H1 (cell line): Measurements from ENCODE around the gene TANC1. TPM values are rescaled to one million over a fixed set of nuclear protein-coding genes. Genes with fewer than 3 reads are reported as not detected.

Source experiments
- CTCF ChIA-PET: fragments of 300-600 bp; sonication (Branson Sonifier 250); formaldehyde crosslinking; loops from one replicate; lab custom pipeline; 2021; ENCODE audit not compliant: partially characterized antibody; lab: Charles Lee
- POLR2A ChIA-PET: fragments of 300-600 bp; sonication (Branson Sonifier 250); formaldehyde crosslinking; loops from one replicate; lab custom pipeline; 2021; ENCODE audit warnings: inconsistent platforms; ENCODE audit not compliant: partially characterized antibody; lab: Charles Lee
- DNase-seq, 2 experiments: peaks; one replicate each; pipeline versions ENCODE4 v3.0.0 to v3.0.0-alpha.2; 2010 to 2022; ENCODE audit warnings: low spot score in 2 of 2, low read depth in 1 of 2, mixed read lengths in 1 of 2
- FAIRE-seq: peaks from 2 replicates; lab custom pipeline; 2011; peaks lifted over from hg19 to GRCh38; lab: Jason Lieb, UNC
- H2AFZ ChIP-seq: 2 replicates; pipeline ENCODE4 v1.8.1; 2012; ENCODE audit warnings: low read length, inconsistent platforms
- H2AK5ac ChIP-seq: 2 replicates; pipeline ENCODE4 v1.6.1; 2013; ENCODE audit warnings: low read depth, low read length
- H2BK120ac ChIP-seq: replicated peaks from 2 replicates; pipeline ENCODE3; 2013; ENCODE audit warnings: low read depth, low read length, inconsistent platforms
- H2BK12ac ChIP-seq: 2 replicates; pipeline ENCODE4 v1.6.1; 2013; ENCODE audit warnings: low read depth, low read length
- H2BK15ac ChIP-seq: 2 replicates; pipeline ENCODE4 v1.6.1; 2013; ENCODE audit warnings: low read length
- H2BK20ac ChIP-seq: 2 replicates; pipeline ENCODE4 v1.6.1; 2013; ENCODE audit warnings: low read length
- H2BK5ac ChIP-seq: 2 replicates; pipeline ENCODE4 v1.6.1; 2013; ENCODE audit warnings: low read depth, low read length
- H3K14ac ChIP-seq: 2 replicates; pipeline ENCODE4 v1.6.1; 2013; ENCODE audit warnings: inconsistent platforms; ENCODE audit not compliant: insufficient read length
- H3K18ac ChIP-seq: 2 replicates; pipeline ENCODE4 v1.6.1; 2013; ENCODE audit warnings: low read length; ENCODE audit errors: extremely low read depth
- H3K23ac ChIP-seq: 2 replicates; pipeline ENCODE4 v1.6.1; 2013; ENCODE audit warnings: inconsistent platforms; ENCODE audit not compliant: insufficient read length
- H3K23me2 ChIP-seq: 2 replicates; pipeline ENCODE4 v1.6.1; 2013; ENCODE audit warnings: low read depth, low read length
- H3K27ac ChIP-seq: 2 replicates; pipeline ENCODE4 v1.6.1; 2011; ENCODE audit warnings: low read depth, low read length, inconsistent platforms
- H3K27me3 ChIP-seq, 4 experiments: replicated peaks in 1 of 4; 1 replicate in 1 of 4; 2 replicates in 3 of 4; pipeline versions ENCODE4 v1.6.1 to v1.8.1; 2011 to 2013; ENCODE audit warnings: low read length in 3 of 4, mild to moderate bottlenecking in 3 of 4, inconsistent platforms in 2 of 4, mixed read lengths in 2 of 4, moderate library complexity in 1 of 4; ENCODE audit not compliant: control insufficient read depth in 3 of 4, insufficient read depth in 3 of 4; ENCODE audit errors: extremely low read depth in 1 of 4
- H3K36me3 ChIP-seq, 4 experiments: 2 replicates each; pipeline versions ENCODE4 v1.6.1 to v1.8.1; 2011 to 2013; ENCODE audit warnings: mild to moderate bottlenecking in 4 of 4, low read length in 3 of 4, moderate library complexity in 2 of 4, control low read depth in 1 of 4, inconsistent platforms in 1 of 4; ENCODE audit not compliant: insufficient read depth in 4 of 4, control insufficient read depth in 2 of 4
- H3K4ac ChIP-seq: replicated peaks from 2 replicates; pipeline ENCODE3; 2013; ENCODE audit warnings: low read length, low read depth, mixed read lengths, inconsistent platforms; ENCODE audit not compliant: insufficient read length
- H3K4me1 ChIP-seq, 4 experiments: replicated peaks in 1 of 4; 1 replicate in 1 of 4; 2 replicates in 3 of 4; pipeline versions ENCODE4 v1.6.1 to v1.8.1; 2011 to 2013; ENCODE audit warnings: low read length in 3 of 4, inconsistent platforms in 2 of 4, mixed read lengths in 1 of 4; ENCODE audit not compliant: insufficient read depth in 4 of 4, control insufficient read depth in 3 of 4
- H3K4me2 ChIP-seq, 2 experiments: 2 replicates each; pipeline versions ENCODE4 v1.6.1 to v1.8.1; 2011 to 2013; ENCODE audit warnings: low read depth in 2 of 2, low read length in 2 of 2, control low read depth in 1 of 2, inconsistent platforms in 1 of 2, mild to moderate bottlenecking in 1 of 2; ENCODE audit not compliant: insufficient read depth in 1 of 2
- H3K4me3 ChIP-seq, 4 experiments: fragments of 200-600, 300-600 bp in 1 of 4; sonication (generic), shearing (Covaris generic), sonication (Bioruptor Twin) in 1 of 4; 2 replicates each; pipeline versions ENCODE4 v1.5.1 to v1.8.1; 2011 to 2016; ENCODE audit warnings: low read length in 4 of 4, low read depth in 3 of 4, control low read depth in 2 of 4, inconsistent platforms in 2 of 4, mild to moderate bottlenecking in 2 of 4, mixed read lengths in 1 of 4, moderate library complexity in 1 of 4; ENCODE audit not compliant: insufficient read depth in 2 of 4; ENCODE audit errors: extremely low read depth in 1 of 4
- H3K56ac ChIP-seq: replicated peaks from 2 replicates; pipeline ENCODE3; 2013; ENCODE audit warnings: low read depth, mild to moderate bottlenecking, mixed read lengths, low read length, inconsistent platforms; ENCODE audit not compliant: insufficient read length
- H3K79me1 ChIP-seq: 2 replicates; pipeline ENCODE4 v1.6.1; 2013; ENCODE audit warnings: low read depth, low read length, control low read depth
- H3K79me2 ChIP-seq, 2 experiments: 2 replicates each; pipeline versions ENCODE4 v1.6.1 to v1.8.1; 2012 to 2013; ENCODE audit warnings: low read length in 2 of 2, mild to moderate bottlenecking in 2 of 2, inconsistent platforms in 1 of 2; ENCODE audit not compliant: insufficient read depth in 2 of 2, control insufficient read depth in 1 of 2
- H3K9ac ChIP-seq, 4 experiments: replicated peaks in 1 of 4; 1 replicate in 1 of 4; 2 replicates in 3 of 4; pipeline versions ENCODE4 v1.6.1 to v1.8.1; 2011 to 2013; ENCODE audit warnings: low read depth in 3 of 4, low read length in 3 of 4, control low read depth in 2 of 4, mild to moderate bottlenecking in 2 of 4, moderate library complexity in 2 of 4, inconsistent platforms in 1 of 4; ENCODE audit errors: extremely low read depth in 1 of 4
- H3K9me3 ChIP-seq, 2 experiments: 2 replicates each; pipeline versions ENCODE4 v1.6.1 to v1.8.1; 2012 to 2013; ENCODE audit warnings: mild to moderate bottlenecking in 2 of 2, moderate library complexity in 2 of 2, control low read depth in 1 of 2, inconsistent platforms in 1 of 2, low read depth in 1 of 2, low read length in 1 of 2, mixed read lengths in 1 of 2; ENCODE audit not compliant: insufficient read depth in 2 of 2
- H4K20me1 ChIP-seq, 2 experiments: replicated peaks in 1 of 2; 2 replicates each; pipeline versions ENCODE3 to v1.8.1; 2011 to 2013; ENCODE audit warnings: inconsistent platforms in 2 of 2, low read length in 2 of 2, mild to moderate bottlenecking in 1 of 2; ENCODE audit not compliant: insufficient read depth in 2 of 2, control insufficient read depth in 1 of 2
- H4K5ac ChIP-seq: 2 replicates; pipeline ENCODE4 v1.6.1; 2013; ENCODE audit warnings: low read length, low read depth, mixed read lengths, inconsistent platforms; ENCODE audit not compliant: insufficient read length
- H4K8ac ChIP-seq: 2 replicates; pipeline ENCODE4 v1.8.0; 2013; ENCODE audit warnings: mild to moderate bottlenecking, moderate library complexity, low read length, inconsistent platforms; ENCODE audit not compliant: insufficient read depth; ENCODE audit errors: extremely low read depth
- H4K91ac ChIP-seq: replicated peaks from 2 replicates; pipeline ENCODE3; 2013; ENCODE audit warnings: low read length, mixed read lengths, inconsistent platforms; ENCODE audit not compliant: insufficient read length
- CEBPB ChIP-seq: IDR thresholded peaks from 2 replicates; pipeline ENCODE4 v1.6.1; 2012; ENCODE audit warnings: low read depth, low read length
- JUND ChIP-seq: IDR thresholded peaks from 2 replicates; pipeline ENCODE4 v1.6.1; 2011; ENCODE audit warnings: mild to moderate bottlenecking, improper control_type of control experiment, low read length
- WGBS, 2 experiments: shearing (Covaris generic) in 1 of 2; methylation state at CpG; one replicate each; pipeline versions ENCODE4 v1.1.6 to v1.1.7; 2013 to 2015; ENCODE audit warnings: low lambda C conversion rate in 2 of 2, mixed read lengths in 2 of 2, inconsistent platforms in 1 of 2, low coverage in 1 of 2, missing lambda C conversion rate in 1 of 2; ENCODE audit not compliant: insufficient replicate concordance in 2 of 2, insufficient coverage in 1 of 2, insufficient read length in 1 of 2; ENCODE audit errors: extremely low coverage in 1 of 2, missing lambda C conversion rate in 1 of 2; 5-methylcytosine and 5-hydroxymethylcytosine counted together
- polyA plus RNA-seq, 7 experiments: library from polyadenylated mRNA; depleted of rRNA in 3 of 7; stranded (reverse) in 5 of 7; unstranded in 2 of 7; fragments of >200 nt in 5 of 7; fragments of 200-250 nt in 2 of 7; gene quantifications; 1 replicate in 5 of 7; 2 replicates in 1 of 7; 4 replicates in 1 of 7; pipeline versions ENCODE4 v1.2.1 to v1.2.3, GENCODE V29; 2011 to 2013; ENCODE audit warnings: missing spikeins in 2 of 7, mixed read lengths in 2 of 7
- total RNA-seq: library from RNA; stranded (reverse); fragmentation: NEBNext Ultra II Directional; extraction: Animal tissue kit (Norgen Biotek cat#: 25700); gene quantifications from 2 replicates; pipeline ENCODE4 v1.2.1, GENCODE V29; 2021

The TANC1 gene
- total and polyA plus RNA-seq, 2 of the 8 experiments (the other 6 are each of a cell fraction or from before 2014, with no cell fraction given) = 4.1 to 7.6 TPM

- Histone ChIP-seq H3K27ac (no peak overlapping the region), H2BK20ac (no peak overlapping the region), H3K56ac (no peak overlapping the region), H3K79me2 (no peaks in the 10 kb centered on the region), H4K8ac (no peak overlapping the region), H2AK5ac (no peak overlapping the region), H3K9me3 (no peaks in the 10 kb centered on the region), H3K79me1 (no peaks in the 10 kb centered on the region), H3K4me3 (no peak overlapping the region), H3K14ac (no peak overlapping the region), H3K4me1 (peaks cover 0 to 2% (median under 1%) of the 10 kb centered on the region in 4 experiments; a peak in 2 of 7 replicates), H3K23ac (no peak overlapping the region), H3K27me3 (no peaks in the 10 kb centered on the region; a peak in 1 of 7 replicates), H2BK12ac (no peak overlapping the region), H3K18ac (no peak overlapping the region), H2BK5ac (no peak overlapping the region), H3K36me3 (no peaks in the 10 kb centered on the region), H3K23me2 (no peaks in the 10 kb centered on the region), H4K20me1 (no peaks in the 10 kb centered on the region), H4K5ac (no peak overlapping the region), H2BK120ac (no peak overlapping the region), H3K9ac (no peak overlapping the region), H2BK15ac (no peak overlapping the region), H3K4me2 (no peak overlapping the region), H4K91ac (no peak overlapping the region), H3K4ac (no peak overlapping the region), H2AFZ (no peak overlapping the region)
- TF ChIP-seq CEBPB (no peak), JUND (peak; percentile 26; the same call in 1 of the 2 replicates)
- POLR2A ChIA-PET = no interaction called here
- CTCF ChIA-PET = no interaction called here
- DNase-seq (no peak), FAIRE-seq (no peak)
- WGBS, 2 experiments = 38% methylated on average over 2 of the region's 2 CpGs; no CpG with 5 or more reads in 1 of the 2 experiments
Observed at GRCh38 chr2:158931572-158931971, 36.9 kb upstream of the TANC1 start.
